ENCODE measurements around the gene KRT72.

- TF ChIP-seq CTCF (IDR thresholded peaks at IDR 0.05): no peak
- no peak for TF ChIP-seq POLR2A (IDR thresholded peaks at IDR 0.05)
These were observed 49.2 kb downstream of the KRT72 start for GRCh38 chr12:52552055-52552454.
